Loucy (cell line): ENCODE results near the gene DRAXIN.

ENCODE experiments used
- H2AFZ ChIP-seq: fragments of 200-600 bp; sonication (generic); 2 replicates; pipeline ENCODE4 v1.6.0; 2016; ENCODE audit warnings: antibody characterized with exemption, mild to moderate bottlenecking, low read length, moderate library complexity
- H3F3A ChIP-seq: fragments of 200-600 bp; 2 replicates; pipeline ENCODE4 v1.6.0; 2016; ENCODE audit warnings: antibody characterized with exemption, low read depth, mild to moderate bottlenecking
- H3K27me3 ChIP-seq: fragments of 200-600 bp; sonication (generic); 2 replicates; pipeline ENCODE4 v1.6.1; 2014; ENCODE audit warnings: low read length, mild to moderate bottlenecking; ENCODE audit not compliant: insufficient read depth, poor library complexity, severe bottlenecking
- H3K36me3 ChIP-seq: fragments of 200-600 bp; sonication (generic); 2 replicates; pipeline ENCODE4 v1.6.1; 2016; ENCODE audit warnings: low read length; ENCODE audit not compliant: insufficient read depth
- H3K4me1 ChIP-seq: fragments of 200-600 bp; sonication (generic); 2 replicates; pipeline ENCODE4 v1.5.1; 2014; ENCODE audit warnings: low read length, mild to moderate bottlenecking; ENCODE audit not compliant: insufficient read depth, poor library complexity, severe bottlenecking
- H3K4me2 ChIP-seq: fragments of 200-600 bp; sonication (generic); 2 replicates; pipeline ENCODE4 v1.6.0; 2014; ENCODE audit warnings: antibody characterized with exemption, low read length, low read depth, mild to moderate bottlenecking; ENCODE audit not compliant: poor library complexity, severe bottlenecking
- H3K4me3 ChIP-seq: fragments of 200-600 bp; sonication (generic); 2 replicates; pipeline ENCODE4 v1.5.1; 2014; ENCODE audit warnings: low read length, mild to moderate bottlenecking, mixed read lengths; ENCODE audit not compliant: poor library complexity, severe bottlenecking
- H3K79me2 ChIP-seq: fragments of 200-600 bp; sonication (generic); 2 replicates; pipeline ENCODE4 v1.6.1; 2014; ENCODE audit warnings: low read length; ENCODE audit not compliant: insufficient read depth
- H3K9ac ChIP-seq: fragments of 200-600 bp; sonication (generic); 2 replicates; pipeline ENCODE4 v1.6.0; 2014; ENCODE audit warnings: mild to moderate bottlenecking, low read depth, low read length, moderate library complexity; ENCODE audit not compliant: poor library complexity, severe bottlenecking
- H3K9me2 ChIP-seq: fragments of 200-600 bp; sonication (generic); replicated peaks from 2 replicates; pipeline ENCODE4 v1.6.1; 2016; ENCODE audit warnings: low read depth, low read length, mixed read lengths
- H3K9me3 ChIP-seq: fragments of 200-600 bp; sonication (generic); 2 replicates; pipeline ENCODE4 v1.6.1; 2014; ENCODE audit warnings: mild to moderate bottlenecking, antibody characterized with exemption, low read length, low read depth; ENCODE audit not compliant: insufficient read depth
- H4K20me1 ChIP-seq: fragments of 200-600 bp; sonication (generic); 2 replicates; pipeline ENCODE4 v1.6.0; 2014; ENCODE audit warnings: antibody characterized with exemption, low read length, mild to moderate bottlenecking; ENCODE audit not compliant: insufficient read depth, poor library complexity, severe bottlenecking
- CTCF ChIP-seq: fragments of 200-600 bp; sonication (generic); conservative IDR thresholded peaks from 2 replicates; pipeline ENCODE4 v1.5.1; 2014; ENCODE audit warnings: mild to moderate bottlenecking, antibody characterized with exemption, low read length
- EZH2phosphoT487 ChIP-seq: fragments of 200-600 bp; IDR thresholded peaks from 2 replicates; pipeline ENCODE4 v1.6.1; 2018; ENCODE audit warnings: antibody characterized with exemption, mild to moderate bottlenecking, moderate library complexity, borderline replicate concordance

DRAXIN gene

DNA sequence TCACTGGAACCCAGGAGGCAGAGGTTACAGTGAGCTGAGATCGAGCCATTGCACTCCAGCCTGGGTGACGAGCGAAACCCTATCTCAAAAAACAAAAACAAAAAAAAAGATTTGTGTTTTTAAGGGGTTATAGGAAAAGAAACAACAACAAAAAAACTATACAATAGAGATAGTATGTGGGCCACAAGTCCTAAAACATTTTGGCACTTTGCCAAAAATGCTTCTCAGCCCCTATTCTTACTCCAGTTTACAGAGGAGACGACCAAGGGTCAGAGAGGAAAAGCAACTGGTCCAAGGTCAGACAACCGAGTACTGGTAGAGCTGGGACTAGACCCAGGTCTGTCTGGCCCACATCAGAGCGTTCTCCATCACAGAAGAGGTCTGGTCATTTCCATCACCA is 33.9 kb upstream of the DRAXIN start:
- TF ChIP-seq CTCF (no peak), EZH2phosphoT487 (no peak)
- no peak overlapping the region for H3K9ac ChIP-seq

DNA sequence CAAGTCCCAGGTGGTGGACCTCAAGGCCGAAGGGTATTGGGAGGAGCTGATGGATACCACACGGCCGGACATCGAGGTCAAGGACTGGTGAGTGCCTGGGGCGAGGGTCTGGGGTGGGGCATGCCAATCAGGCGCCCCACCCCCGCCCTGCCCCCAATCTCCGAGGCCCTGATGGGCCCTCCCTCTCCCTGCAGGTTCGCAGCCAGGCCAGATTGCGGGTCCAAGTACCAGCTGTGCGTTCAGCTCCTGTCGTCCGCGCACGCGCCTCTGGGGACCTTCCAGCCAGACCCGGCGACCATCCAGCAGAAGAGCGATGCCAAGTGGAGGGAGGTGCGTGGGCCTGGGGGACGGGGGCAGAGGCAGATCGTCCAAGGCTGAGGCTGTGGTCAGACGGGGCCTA is 33.0 kb upstream of the DRAXIN start:
- Histone ChIP-seq H3K4me2 (no peak overlapping the region), H3K4me3 (no peak overlapping the region), H3K4me1 (peaks cover 10% of the 10 kb centered on the region), H2AFZ (no peak overlapping the region), H3F3A (no peaks in the 10 kb centered on the region; the same call in 1 of the 2 replicates), H3K9me3 (no peaks in the 10 kb centered on the region), H3K36me3 (no peaks in the 10 kb centered on the region), H3K9ac (no peak overlapping the region), H3K27me3 (no peaks in the 10 kb centered on the region), H4K20me1 (no peaks in the 10 kb centered on the region), H3K79me2 (no peaks in the 10 kb centered on the region), H3K9me2 (no peaks in the 10 kb centered on the region)
- TF ChIP-seq CTCF = no peak
- TF ChIP-seq EZH2phosphoT487 = no peak

More for the DNA sequence above, 33.9 kb upstream of the DRAXIN start:
- no peaks in the 10 kb centered on the region; the same call in 1 of the 2 replicates for H3F3A ChIP-seq
- no peaks in the 10 kb centered on the region for H3K9me3 ChIP-seq
- H2AFZ ChIP-seq = no peak overlapping the region
- H3K79me2 ChIP-seq = no peaks in the 10 kb centered on the region
- H4K20me1 ChIP-seq = no peaks in the 10 kb centered on the region
- no peaks in the 10 kb centered on the region for H3K9me2 ChIP-seq
- peaks cover 10% of the 10 kb centered on the region for H3K4me1 ChIP-seq
- H3K27me3 ChIP-seq = no peaks in the 10 kb centered on the region
- H3K4me3 ChIP-seq = no peak overlapping the region
- H3K36me3 ChIP-seq = no peaks in the 10 kb centered on the region
- no peak overlapping the region for H3K4me2 ChIP-seq

DNA sequence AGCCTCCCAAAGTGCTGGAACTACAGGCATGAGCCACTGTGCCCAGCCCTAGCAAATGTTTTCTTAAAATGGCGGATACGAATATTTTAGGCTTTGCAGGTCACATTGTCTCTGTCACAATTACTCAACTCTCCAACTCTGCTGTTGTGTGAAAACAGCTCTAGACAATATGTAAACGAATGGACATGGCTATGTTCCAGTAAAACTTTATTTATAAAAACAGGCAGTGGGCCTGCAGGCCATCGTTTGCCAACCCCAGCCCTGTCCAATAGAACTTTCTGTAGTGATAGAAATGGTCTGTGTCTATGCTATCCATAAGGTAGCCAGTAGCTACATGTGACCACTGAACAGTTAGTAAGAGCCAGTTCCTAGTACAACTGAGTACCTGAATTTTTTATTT is 31.8 kb upstream of the DRAXIN start:
- H3K9ac ChIP-seq = no peak overlapping the region
- no peak overlapping the region for H3K4me2 ChIP-seq
- H3K9me2 ChIP-seq = no peaks in the 10 kb centered on the region
- H4K20me1 ChIP-seq = no peaks in the 10 kb centered on the region
- no peaks in the 10 kb centered on the region for H3K36me3 ChIP-seq
- peaks cover 10% of the 10 kb centered on the region for H3K4me1 ChIP-seq
- no peak overlapping the region for H3K4me3 ChIP-seq
- TF ChIP-seq CTCF (no peak), EZH2phosphoT487 (no peak)
- H3F3A ChIP-seq = no peaks in the 10 kb centered on the region; the same call in 1 of the 2 replicates
- H2AFZ ChIP-seq = no peak overlapping the region
- H3K27me3 ChIP-seq = no peaks in the 10 kb centered on the region
- H3K79me2 ChIP-seq = no peaks in the 10 kb centered on the region
- H3K9me3 ChIP-seq = no peaks in the 10 kb centered on the region
